Stimulated activated naive B cell treated with anti-CD40 and anti-IgM and Interleukin-4, amounts not matched to agents 10 μg/mL and 1 μg/mL and 100 μg/mL, for 72 hours (primary cell): ENCODE measurements around the gene FZD2.
"Not testable (repeated sequence)": the region's sequence is repeated elsewhere in the genome, so short reads cannot be mapped to it uniquely, and the experiment has no call there.

ENCODE experiments used
- ATAC-seq, 2 donors: fragments of 150-1000 bp; cut with Tn5 transposase; replicated peaks; 2 replicates each; pipeline ENCODE4 v1.10.0; 2021; ENCODE audit warnings: moderate library complexity in 1 of 2
- DNase-seq: peaks from one replicate; pipeline ENCODE4 v3.0.0; 2021
- H3K27ac Mint-ChIP-seq: one replicate; pipeline ENCODE4 v1.8.0; 2022; ENCODE audit warnings: mild to moderate bottlenecking, mixed read lengths
- H3K27me3 Mint-ChIP-seq, 2 donors: one replicate each; pipeline ENCODE4 v1.8.0; 2022; ENCODE audit warnings: mixed read lengths in 2 of 2
- H3K36me3 Mint-ChIP-seq, 2 donors: one replicate each; pipeline ENCODE4 v1.8.0; 2022; ENCODE audit warnings: mixed read lengths in 2 of 2, mild to moderate bottlenecking in 1 of 2
- H3K4me1 Mint-ChIP-seq, 2 donors: one replicate each; pipeline ENCODE4 v1.8.0; 2022; ENCODE audit warnings: mixed read lengths in 2 of 2, mild to moderate bottlenecking in 1 of 2
- H3K4me3 Mint-ChIP-seq, 2 donors: one replicate each; pipeline ENCODE4 v1.8.0; 2022; ENCODE audit warnings: mild to moderate bottlenecking in 2 of 2, mixed read lengths in 2 of 2, moderate library complexity in 1 of 2
- H3K9me3 Mint-ChIP-seq, 2 donors: one replicate each; pipeline ENCODE4 v1.8.0; 2022; ENCODE audit warnings: mixed read lengths in 2 of 2, mild to moderate bottlenecking in 1 of 2

The FZD2 gene

GRCh38 chr17:44581868-44582267 is 24.6 kb downstream of the FZD2 start:
- Mint-ChIP-seq H3K4me3 (no peak overlapping the region), H3K27ac (no peak overlapping the region), H3K4me1 (no peaks in the 10 kb centered on the region), H3K27me3 (peaks cover 24 to 33% of the 10 kb centered on the region in 2 donors), H3K36me3 (no peaks in the 10 kb centered on the region), H3K9me3 (no peaks in the 10 kb centered on the region)
- ATAC-seq (no peak), DNase-seq (no peak)

DNA sequence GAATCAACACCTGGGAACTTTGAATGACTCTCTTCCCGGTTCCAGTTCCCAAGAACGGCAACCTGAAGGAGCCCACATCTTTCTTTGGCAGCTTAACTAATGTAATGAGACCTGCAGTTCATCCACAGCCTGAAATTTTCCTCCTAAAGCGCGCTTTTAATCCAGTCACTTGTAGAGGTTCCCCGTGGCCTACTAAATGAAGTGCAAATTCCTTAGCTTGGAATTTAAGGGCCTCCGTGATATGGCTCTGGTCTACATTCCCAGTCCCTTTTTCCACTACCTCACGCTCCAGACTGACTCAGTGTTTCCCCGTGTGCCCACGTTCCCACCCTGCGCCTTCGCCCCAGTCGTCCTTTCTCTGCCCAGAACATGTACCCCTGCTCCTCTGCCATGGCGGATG is 27.2 kb downstream of the FZD2 start:
- DNase-seq: no peak
- Mint-ChIP-seq H3K27ac (no peak overlapping the region), H3K9me3 (no peaks in the 10 kb centered on the region), H3K4me3 (no peak overlapping the region), H3K27me3 (peaks cover 17 to 19% of the 10 kb centered on the region in 2 donors), H3K4me1 (no peaks in the 10 kb centered on the region), H3K36me3 (no peaks in the 10 kb centered on the region)
- ATAC-seq: no peak

- ATAC-seq: no peak
- Mint-ChIP-seq H3K4me3 (no peak overlapping the region), H3K27ac (no peak overlapping the region), H3K36me3 (no peaks in the 10 kb centered on the region), H3K27me3 (peaks cover 10 to 12% of the 10 kb centered on the region in 2 donors), H3K9me3 (no peaks in the 10 kb centered on the region), H3K4me1 (no peaks in the 10 kb centered on the region)
- DNase-seq: no peak
Measured at GRCh38 chr17:44585315-44585714, 28.0 kb downstream of the FZD2 start.

DNA sequence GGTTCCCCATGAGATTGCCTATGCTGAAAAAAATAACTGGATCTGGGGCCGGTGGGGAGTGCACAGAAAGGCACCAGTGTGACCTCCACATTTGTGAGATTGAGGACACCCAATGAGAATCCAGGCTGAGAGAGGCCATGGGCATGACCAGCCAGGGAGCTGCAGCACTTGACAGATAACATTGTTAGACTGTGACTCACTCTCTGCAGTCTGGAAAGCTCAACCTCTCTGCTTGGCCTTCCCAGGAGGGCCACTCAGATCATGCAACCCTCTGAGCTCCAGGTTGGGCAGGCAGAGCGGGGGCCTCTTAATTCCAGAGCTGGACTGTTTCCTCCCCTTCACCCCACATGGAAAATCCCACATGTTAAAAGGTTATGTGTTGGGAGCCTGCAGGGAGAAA is 30.1 kb downstream of the FZD2 start:
- H3K27ac Mint-ChIP-seq: no peak overlapping the region

GRCh38 chr17:44589316-44590071 is 32.2 kb downstream of the FZD2 start:
- H3K9me3 Mint-ChIP-seq: no peaks in the 10 kb centered on the region
- peaks cover 0 to 7% of the 10 kb centered on the region in 2 donors for H3K27me3 Mint-ChIP-seq
- no peak overlapping the region for H3K4me3 Mint-ChIP-seq
- H3K36me3 Mint-ChIP-seq: no peaks in the 10 kb centered on the region
- ATAC-seq (no peak), DNase-seq (no peak)
- H3K4me1 Mint-ChIP-seq: no peaks in the 10 kb centered on the region
- no peak overlapping the region for H3K27ac Mint-ChIP-seq

More for the DNA sequence above, 30.1 kb downstream of the FZD2 start:
- no peaks in the 10 kb centered on the region for H3K36me3 Mint-ChIP-seq
- DNase-seq: no peak
- peaks cover 0 to 6% of the 10 kb centered on the region in 2 donors for H3K27me3 Mint-ChIP-seq
- ATAC-seq: no peak
- H3K4me3 Mint-ChIP-seq: no peak overlapping the region
- no peaks in the 10 kb centered on the region for H3K4me1 Mint-ChIP-seq
- no peaks in the 10 kb centered on the region for H3K9me3 Mint-ChIP-seq

- DNase-seq, H3K27me3 Mint-ChIP-seq, H3K4me1 Mint-ChIP-seq, H3K4me3 Mint-ChIP-seq, H3K9me3 Mint-ChIP-seq, H3K36me3 Mint-ChIP-seq, H3K27ac Mint-ChIP-seq, ATAC-seq: not testable (repeated sequence)
Measured at GRCh38 chr17:44590072-44590462, 32.8 kb downstream of the FZD2 start.

DNA sequence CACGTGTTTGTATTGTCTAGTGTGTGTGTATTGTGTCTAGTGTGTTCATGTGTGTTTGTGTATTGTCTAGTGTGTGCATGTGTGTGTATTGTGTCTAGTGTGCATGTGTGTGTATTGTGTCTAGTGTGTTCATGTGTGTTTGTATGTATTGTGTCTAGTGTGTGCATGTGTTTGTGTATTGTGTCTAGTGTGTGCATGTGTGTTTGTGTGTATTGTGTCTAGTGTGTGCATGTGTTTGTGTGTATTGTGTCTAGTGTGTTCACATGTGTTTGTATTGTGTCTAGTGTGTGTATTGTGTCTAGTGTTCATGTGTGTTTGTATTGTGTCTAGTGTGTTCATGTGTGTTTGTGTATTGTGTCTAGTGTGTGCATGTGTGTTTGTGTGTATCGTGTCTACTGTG is 33.5 kb downstream of the FZD2 start:
- not testable (repeated sequence) for H3K4me1 Mint-ChIP-seq, H3K36me3 Mint-ChIP-seq, H3K27me3 Mint-ChIP-seq

GRCh38 chr17:44591206-44591605 is 33.9 kb downstream of the FZD2 start:
- Mint-ChIP-seq H3K9me3 (no peaks in the 10 kb centered on the region), H3K4me3 (no peak overlapping the region), H3K36me3 (no peaks in the 10 kb centered on the region), H3K27me3 (peaks cover 0 to 7% of the 10 kb centered on the region in 2 donors), H3K4me1 (no peaks in the 10 kb centered on the region), H3K27ac (no peak overlapping the region)
- ATAC-seq: no peak
- DNase-seq: no peak

More for the DNA sequence above, 33.5 kb downstream of the FZD2 start:
- DNase-seq, H3K4me3 Mint-ChIP-seq, H3K9me3 Mint-ChIP-seq, ATAC-seq, H3K27ac Mint-ChIP-seq: not testable (repeated sequence)

- DNase-seq: no peak
Measured at GRCh38 chr17:44593156-44593555, 35.9 kb downstream of the FZD2 start.

GRCh38 chr17:44595216-44595775 is 38.0 kb downstream of the FZD2 start:
- ATAC-seq (no peak), DNase-seq (no peak)
- peaks cover 6 to 12% of the 10 kb centered on the region in 2 donors for H3K27me3 Mint-ChIP-seq
- no peaks in the 10 kb centered on the region for H3K4me1 Mint-ChIP-seq
- H3K9me3 Mint-ChIP-seq: no peaks in the 10 kb centered on the region
- H3K4me3 Mint-ChIP-seq: no peak overlapping the region
- H3K36me3 Mint-ChIP-seq: no peaks in the 10 kb centered on the region
- H3K27ac Mint-ChIP-seq: no peak overlapping the region

More at GRCh38 chr17:44593156-44593555, 35.9 kb downstream of the FZD2 start:
- ATAC-seq: no peak
- H3K27ac Mint-ChIP-seq: no peak overlapping the region
- peaks cover 0 to 7% of the 10 kb centered on the region in 2 donors for H3K27me3 Mint-ChIP-seq
- no peaks in the 10 kb centered on the region for H3K9me3 Mint-ChIP-seq
- no peak overlapping the region for H3K4me3 Mint-ChIP-seq
- H3K36me3 Mint-ChIP-seq: no peaks in the 10 kb centered on the region
- no peaks in the 10 kb centered on the region for H3K4me1 Mint-ChIP-seq

DNA sequence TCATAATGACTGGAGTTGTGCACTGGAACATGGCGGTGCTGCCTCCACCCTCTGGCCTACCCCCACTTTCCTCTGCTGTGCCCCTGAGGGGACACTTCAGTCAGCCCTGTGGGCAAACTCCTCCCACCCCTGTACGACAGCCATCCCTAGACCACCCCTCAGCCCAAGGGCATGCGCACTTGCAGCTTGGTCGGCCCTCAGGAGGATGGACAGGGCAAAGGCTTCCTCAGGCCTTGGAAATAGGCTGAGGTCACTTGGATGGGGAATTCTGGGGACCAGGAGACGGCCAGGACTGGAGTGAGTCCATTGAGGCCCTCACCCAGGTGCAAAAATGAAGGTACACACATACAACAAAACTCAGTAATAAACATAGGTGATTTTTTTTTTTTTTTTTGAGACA is 41.0 kb downstream of the FZD2 start:
- Mint-ChIP-seq H3K36me3 (no peaks in the 10 kb centered on the region), H3K9me3 (no peaks in the 10 kb centered on the region), H3K4me1 (no peaks in the 10 kb centered on the region), H3K27me3 (peaks cover 17 to 18% of the 10 kb centered on the region in 2 donors), H3K4me3 (no peak overlapping the region), H3K27ac (no peak overlapping the region)
- no peak for DNase-seq
- ATAC-seq: no peak

GRCh38 chr17:44598932-44599297 is 41.6 kb downstream of the FZD2 start:
- H3K4me1 Mint-ChIP-seq: no peaks in the 10 kb centered on the region
- no peak overlapping the region for H3K4me3 Mint-ChIP-seq
- no peaks in the 10 kb centered on the region for H3K9me3 Mint-ChIP-seq
- DNase-seq (no peak), ATAC-seq (no peak)
- H3K27me3 Mint-ChIP-seq: peaks cover 17 to 18% of the 10 kb centered on the region in 2 donors
- H3K36me3 Mint-ChIP-seq: no peaks in the 10 kb centered on the region
- H3K27ac Mint-ChIP-seq: no peak overlapping the region

GRCh38 chr17:44599298-44600175 is 42.3 kb downstream of the FZD2 start:
- Mint-ChIP-seq H3K36me3 (no peaks in the 10 kb centered on the region), H3K27ac (no peak overlapping the region), H3K9me3 (no peaks in the 10 kb centered on the region), H3K27me3 (peaks cover 17 to 18% of the 10 kb centered on the region in 2 donors), H3K4me3 (no peak overlapping the region), H3K4me1 (no peaks in the 10 kb centered on the region)
- DNase-seq: no peak
- ATAC-seq: no peak

GRCh38 chr17:44601539-44601938 is 44.3 kb downstream of the FZD2 start:
- H3K4me3 Mint-ChIP-seq: no peak overlapping the region
- DNase-seq (no peak), ATAC-seq (no peak)
- H3K4me1 Mint-ChIP-seq: no peaks in the 10 kb centered on the region
- peaks cover 23 to 24% of the 10 kb centered on the region in 2 donors for H3K27me3 Mint-ChIP-seq
- H3K36me3 Mint-ChIP-seq: no peaks in the 10 kb centered on the region
- no peaks in the 10 kb centered on the region for H3K9me3 Mint-ChIP-seq
- no peak overlapping the region for H3K27ac Mint-ChIP-seq
